ENCODE data around the gene SFPQ.
"Not testable (repeated sequence)": the region's sequence is repeated elsewhere in the genome, so short reads cannot be mapped to it uniquely, and the experiment has no call there.

SFPQ gene

GRCh38 chr1:35142294-35142693 is 50.7 kb downstream of the SFPQ start:
- DNase-seq = not testable (repeated sequence)

- DNase-seq = not testable (repeated sequence)
Measured at GRCh38 chr1:35137590-35137989, 55.4 kb downstream of the SFPQ start.

GRCh38 chr1:35136780-35137179 is 56.2 kb downstream of the SFPQ start:
- no peak for DNase-seq
